SKM-1 treated with dmso at 0.1 percent for 144 hours (cell line): ENCODE results near the gene CHP1.
"Not testable (repeated sequence)": the region's sequence is repeated elsewhere in the genome, so short reads cannot be mapped to it uniquely, and the experiment has no call there.

Experiments
- DNase-seq: peaks from one replicate; lab custom pipeline; 2025; ENCODE audit not compliant: unreplicated experiment; lab: John Stamatoyannopoulos, UW

CHP1 gene

DNA sequence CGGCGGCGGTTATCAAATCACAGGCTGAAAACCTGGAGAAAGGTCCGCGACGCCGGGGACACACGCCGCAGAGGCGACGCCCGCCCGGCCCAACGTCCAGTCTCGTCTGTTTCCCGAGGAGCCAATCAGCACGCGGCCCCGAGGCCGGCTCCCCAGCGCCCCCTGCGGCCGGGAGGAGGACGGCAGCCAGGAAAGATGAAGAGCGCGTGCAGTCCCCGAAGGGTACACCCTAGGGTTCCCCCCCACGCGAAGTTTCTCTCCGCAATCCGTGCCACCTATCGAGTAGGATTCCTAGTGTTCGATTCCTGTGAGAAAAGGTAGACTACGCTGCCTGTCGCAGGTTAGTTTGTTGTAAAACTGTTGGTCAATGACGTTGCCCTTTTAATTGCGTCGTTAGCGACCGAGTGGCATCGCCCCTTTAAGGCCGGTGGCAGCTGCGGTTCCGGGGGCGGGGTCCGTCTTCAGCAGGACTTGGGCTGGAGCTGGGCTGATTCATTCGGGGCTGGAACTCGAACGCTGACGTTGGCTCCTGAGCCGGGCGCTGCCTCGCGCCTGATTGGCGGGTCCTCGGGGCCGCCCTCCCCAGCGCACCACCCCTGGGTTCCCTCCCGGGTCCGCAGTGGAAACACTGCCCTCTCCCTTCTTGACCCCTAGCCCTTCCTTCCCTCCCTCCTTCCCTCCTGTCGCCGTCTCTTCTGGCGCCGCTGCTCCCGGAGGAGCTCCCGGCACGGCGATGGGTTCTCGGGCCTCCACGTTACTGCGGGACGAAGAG, at the start of gene CHP1, which contains the start of gene EXD1:
CHP1 (plus strand) TSS at position 619 of the 772 bp plus-strand sequence; CDS start at position 734, 115 bp downstream.
EXD1 (minus strand) TSS at position 108 of the 772 bp plus-strand sequence. CDS start 4,182 bp downstream, outside the sequence.
- DNase-seq: peak; percentile 95

DNA sequence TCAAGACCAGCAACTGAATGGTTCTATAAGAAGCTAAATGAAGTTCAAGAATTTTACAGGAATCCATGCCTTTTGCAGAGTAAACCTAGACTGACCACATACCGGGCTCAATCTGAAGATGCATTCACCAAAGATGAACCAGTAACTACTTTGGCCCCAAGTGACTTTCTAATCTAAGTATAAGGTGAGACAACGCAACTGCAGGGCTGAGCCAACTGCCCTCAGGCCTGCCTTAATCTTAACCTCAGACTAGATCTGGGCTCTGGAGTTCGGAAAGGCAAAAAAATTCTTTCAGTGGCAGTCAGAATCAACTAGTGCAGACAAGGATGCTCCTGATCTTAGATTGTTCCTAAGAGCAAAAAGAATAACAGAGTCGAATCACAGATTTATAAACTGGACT, 48.8 kb upstream of the CHP1 start:
- no peak for DNase-seq

DNA sequence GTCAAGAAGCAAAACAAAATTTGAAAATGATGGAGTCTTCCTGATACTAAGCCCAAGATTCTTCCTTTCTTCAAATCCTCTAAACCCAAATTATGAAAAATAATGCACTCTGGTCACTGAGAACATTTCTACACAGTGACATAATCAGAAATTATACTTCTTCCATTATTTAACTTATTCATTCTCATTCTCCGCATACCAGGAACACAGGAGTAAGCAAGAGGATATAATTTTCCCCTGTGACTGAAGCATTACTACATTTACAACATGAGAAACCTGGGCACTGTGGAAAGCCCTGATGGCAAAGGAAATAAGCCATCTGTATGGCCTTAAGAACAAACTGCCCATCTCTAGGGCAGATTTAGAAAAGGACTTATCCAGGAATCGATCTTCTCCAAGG, 47.5 kb upstream of the CHP1 start:
- no peak for DNase-seq

DNA sequence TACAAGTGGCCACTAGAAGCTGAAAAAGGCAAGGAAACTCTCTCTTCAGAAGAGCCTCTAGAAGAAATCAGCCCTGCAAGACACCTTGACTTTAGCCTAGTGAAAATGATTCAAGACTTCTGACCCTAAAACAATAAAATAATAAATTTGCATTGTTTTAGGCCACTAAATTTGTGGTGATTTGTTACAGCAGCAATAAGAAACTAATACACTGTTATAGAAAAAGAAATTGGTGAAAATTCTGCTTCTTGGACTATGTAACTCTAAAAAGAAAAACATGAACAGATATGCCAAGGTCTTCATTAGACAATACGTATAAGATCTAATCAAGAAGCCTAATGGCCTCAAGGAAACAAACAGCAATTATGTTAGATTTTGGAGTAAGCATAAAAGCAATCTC, 36.6 kb upstream of the CHP1 start:
- no peak for DNase-seq

DNA sequence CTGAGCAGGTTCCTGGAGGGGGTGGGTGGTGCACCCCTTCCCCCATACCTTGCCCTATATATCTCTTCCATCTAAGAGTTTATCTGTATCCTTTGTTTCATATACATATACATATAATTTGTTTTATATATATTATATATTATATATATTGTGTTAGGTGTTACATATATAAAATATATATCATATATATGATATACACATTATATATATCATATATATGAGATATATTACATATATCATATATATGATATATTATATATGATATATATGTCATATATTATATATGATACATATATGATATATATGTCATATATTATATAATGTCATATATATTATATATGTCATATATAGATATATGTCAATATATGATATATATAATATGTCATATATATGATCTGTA, 31.6 kb upstream of the CHP1 start:
- DNase-seq: no peak

DNA sequence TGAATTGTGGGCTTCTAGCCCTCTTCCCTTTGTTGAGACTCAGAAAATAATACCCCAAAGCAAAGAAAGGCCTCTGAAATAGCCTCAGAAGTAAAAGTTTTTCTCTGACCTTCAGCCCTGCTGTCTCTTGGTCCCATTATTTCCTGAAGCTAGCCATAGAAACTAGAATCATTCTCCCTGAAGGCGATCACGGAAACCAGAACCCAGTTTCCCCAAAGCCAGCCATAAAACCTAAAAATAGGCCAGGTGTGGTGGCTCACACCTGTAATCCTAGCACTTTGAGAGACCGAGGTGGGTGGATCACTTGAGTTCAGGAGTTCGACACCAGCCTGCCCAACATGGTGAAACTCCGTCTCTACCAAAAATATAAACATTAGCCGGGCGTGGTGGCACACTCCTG, 27.7 kb upstream of the CHP1 start:
- DNase-seq: no peak

DNA sequence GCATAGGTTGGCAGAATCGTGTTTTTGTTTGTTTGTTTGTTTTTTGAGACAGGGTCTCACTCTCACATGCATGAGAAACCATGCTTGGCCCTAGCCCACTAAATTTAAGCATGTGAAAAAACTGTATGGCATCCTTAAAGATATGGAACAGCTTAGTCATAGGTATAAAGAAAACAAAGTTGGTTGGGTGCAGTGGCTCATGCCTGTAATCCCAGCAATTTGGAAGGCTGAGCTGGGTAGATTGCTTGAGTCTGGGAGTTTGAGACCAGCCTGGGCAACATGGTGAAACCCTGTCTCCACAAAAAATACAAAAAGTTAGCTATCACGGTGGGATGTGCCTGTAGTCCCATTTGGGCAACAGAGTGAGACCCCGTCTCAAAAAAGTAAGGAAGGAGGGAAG, 25.8 kb upstream of the CHP1 start:
- DNase-seq: no peak

DNA sequence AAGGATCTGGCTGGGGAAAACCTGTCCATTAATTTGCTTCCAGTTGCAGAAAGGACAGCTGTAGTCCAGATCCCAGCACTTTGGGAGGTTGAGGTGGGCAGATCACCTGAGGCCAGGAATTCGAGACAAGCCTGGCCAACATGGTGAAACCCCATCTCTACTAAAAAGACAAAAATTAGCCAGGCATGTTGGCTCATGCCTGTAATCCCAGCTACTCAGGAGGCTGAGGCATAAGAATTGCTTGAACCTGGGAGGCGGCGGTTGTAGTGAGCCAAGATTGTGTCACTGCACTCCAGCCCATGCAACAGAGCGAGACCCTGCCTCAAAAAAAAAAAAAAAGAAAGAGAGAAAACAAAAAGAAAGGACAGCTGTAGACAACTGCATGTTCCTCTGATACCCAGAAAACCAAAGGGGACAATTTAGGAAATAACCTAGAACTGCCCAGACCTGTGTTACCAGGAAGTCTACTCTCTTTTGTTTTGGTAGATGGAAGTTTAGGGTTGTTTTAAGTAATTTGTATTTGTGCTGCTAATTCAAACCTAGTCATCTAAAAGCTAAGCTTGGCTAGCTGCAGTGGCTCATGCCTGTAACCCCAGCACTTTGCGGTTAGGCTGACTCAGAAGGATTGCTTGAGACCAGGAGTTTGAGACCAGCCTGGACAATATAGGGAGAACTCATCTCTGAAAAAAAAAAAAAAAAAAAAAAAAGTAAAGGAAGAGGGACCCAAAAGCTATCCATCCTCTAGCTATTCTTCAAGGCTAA, 23.2 kb upstream of the CHP1 start:
- DNase-seq: no peak

DNA sequence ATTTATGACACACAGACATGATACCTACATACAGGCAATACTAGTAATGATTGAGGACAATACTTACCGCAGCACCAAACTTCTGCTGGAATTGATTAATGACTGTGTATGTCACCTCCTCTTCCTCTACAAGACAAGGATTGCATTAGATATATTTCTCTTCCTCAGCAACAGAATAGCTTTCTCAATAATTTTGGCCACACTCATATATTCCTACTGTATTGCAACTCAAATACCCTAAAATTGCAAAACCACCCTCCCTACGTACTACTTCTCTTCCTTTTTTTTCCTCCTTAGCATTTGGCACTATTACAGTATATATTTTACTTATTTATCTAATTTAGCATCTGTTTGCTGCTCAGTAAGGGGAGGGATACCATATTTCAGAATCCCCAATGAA, 15.4 kb upstream of the CHP1 start:
- peak; percentile 98 for DNase-seq

DNA sequence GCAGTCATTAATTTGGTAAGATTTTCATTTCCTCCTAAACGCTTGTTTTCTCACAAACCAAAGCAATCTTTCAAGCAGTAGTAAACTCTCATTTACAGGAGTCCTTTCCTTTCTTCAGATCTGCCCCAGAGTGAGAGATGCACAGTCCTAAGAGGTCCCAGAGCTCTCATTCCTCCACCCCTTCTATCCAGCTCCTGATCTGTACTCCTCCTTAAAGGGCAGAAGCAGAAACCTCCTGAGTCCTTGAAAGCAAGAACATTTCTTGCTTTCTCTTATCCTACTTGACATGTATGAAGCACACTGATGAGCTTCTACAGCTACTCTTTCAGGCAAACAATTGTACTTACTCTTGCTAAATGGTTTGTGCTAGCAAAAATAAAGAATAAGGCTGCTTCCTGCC, 12.2 kb upstream of the CHP1 start:
- no peak for DNase-seq

DNA sequence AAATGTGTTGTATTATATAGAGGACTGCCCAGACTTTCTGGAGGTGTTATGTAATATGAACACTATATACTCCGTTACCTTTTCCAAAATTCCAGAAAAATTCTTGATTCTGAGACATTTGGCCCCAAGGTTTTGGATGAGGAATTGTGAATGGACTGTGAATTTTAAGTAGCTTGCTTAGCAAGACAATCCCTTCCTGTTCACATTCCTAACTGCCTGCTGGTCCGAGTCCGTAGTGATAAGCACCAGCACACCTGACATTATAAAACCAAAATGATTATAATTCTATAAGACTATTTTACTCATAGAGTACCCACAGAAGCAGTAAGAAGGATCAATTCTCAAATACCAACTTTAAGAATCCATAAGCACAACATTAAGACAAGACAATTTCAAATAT, 11.7 kb upstream of the CHP1 start:
- no peak for DNase-seq

DNA sequence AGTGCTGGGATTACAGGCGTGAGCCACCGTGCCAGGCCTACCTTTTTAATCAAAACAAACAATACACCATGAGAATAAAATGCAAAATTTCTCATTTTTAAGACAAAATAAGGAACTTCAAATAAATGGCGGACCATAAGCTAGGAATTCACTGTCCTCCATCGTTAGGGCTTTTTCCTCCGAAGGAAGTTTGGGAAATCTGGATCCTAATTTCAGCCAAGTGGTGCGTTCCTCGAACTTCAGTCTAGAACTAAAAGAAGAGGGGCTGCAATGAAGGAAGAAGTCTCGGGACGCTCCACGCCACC, 771 bp upstream of the CHP1 start:
- DNase-seq: no peak

DNA sequence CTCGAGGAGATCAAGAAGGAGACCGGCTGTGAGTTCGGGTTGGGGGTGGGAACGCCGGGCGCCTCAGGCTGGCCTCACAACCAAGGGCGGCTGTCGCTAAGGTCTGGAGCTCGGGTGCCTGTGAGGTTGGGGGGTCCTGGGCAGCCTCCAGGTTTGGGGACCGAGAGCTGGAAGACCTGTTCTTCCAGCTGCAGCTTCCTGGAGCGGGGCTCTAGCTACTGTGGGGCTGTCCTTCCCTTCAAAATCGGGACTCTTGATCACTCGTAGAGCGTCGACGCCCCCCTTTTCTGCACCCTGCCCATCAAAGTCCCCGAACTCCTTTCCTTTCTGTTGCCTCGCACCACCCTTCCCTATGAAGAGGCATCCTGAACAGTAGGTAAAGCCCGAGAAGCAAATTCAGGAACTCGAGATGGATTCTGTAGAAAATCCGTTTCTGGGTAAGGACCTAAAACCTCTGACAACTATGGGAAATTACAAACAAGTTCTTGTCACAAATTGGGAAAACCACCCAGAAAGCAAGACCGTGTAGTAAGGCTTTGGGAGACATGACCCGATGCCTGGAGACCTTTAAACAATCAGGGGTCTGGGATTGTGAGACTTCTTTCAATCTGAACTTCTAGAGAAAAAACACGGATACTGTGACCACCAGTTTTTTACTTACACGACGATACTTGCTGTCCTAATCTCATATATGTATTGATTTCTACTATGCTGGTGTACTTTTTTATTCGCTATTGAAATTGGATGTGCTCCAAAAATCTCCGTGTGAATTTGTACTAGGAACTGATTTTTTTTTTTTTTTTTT, 556 bp downstream of the CHP1 start:
- DNase-seq: no peak

DNA sequence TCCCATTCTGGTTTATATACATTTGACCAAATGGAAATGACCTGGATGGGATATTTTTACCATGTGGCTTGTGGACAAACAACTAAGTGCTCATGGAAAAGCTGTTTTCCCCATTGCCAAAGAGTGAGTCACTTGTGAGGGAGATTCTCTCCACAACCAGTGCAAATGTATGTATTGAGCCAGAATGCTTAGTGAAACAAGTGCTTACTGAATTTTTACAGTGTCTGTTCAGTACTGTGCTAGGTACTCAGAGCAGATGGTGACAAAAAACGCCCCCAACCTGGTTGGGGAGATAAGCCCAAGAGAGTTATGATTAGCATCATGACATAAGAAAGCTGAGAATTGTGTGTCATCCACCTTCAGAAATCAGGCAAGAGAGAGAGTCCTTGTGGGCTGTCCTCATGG, 2.3 kb downstream of the CHP1 start:
- DNase-seq: no peak

DNA sequence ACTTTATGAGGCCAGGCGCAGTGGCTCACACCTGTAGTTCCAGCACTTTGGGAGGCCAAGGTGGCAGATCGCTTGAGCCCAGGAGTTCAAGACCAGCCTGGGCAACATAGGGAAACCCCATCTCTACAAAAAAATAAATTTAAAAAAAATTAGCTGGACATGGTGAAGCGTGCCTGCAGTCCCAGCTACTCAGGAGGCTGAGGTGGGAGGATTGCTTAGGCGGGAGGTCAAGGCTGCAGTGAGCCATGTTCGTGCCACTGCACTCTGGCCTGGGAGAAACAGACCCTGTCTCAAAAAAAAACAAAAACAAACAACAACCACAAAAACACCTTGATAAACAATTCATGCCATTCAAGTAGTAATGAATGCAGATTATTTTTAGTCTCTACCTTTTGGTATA, 4.2 kb downstream of the CHP1 start:
- not testable (repeated sequence) for DNase-seq

DNA sequence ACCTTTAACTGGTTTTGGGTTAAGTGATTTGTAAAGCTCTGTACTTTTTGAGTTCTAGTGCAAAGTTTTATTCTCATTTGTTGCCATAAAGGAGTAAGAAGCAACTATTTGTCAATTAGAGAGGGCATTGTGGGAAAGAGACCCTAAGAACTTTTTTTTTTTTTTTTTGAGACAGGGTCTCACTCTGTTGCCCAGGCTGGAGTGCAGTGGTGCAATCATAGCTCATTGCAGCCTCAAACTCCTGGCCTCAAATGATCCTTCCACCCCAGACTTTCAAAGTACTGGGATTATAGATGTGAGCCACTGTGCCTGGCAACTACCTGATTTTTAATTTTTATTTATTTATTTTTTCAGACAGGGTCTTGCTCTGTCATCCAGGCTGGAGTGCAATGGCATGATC, 4.9 kb downstream of the CHP1 start:
- DNase-seq: no peak

DNA sequence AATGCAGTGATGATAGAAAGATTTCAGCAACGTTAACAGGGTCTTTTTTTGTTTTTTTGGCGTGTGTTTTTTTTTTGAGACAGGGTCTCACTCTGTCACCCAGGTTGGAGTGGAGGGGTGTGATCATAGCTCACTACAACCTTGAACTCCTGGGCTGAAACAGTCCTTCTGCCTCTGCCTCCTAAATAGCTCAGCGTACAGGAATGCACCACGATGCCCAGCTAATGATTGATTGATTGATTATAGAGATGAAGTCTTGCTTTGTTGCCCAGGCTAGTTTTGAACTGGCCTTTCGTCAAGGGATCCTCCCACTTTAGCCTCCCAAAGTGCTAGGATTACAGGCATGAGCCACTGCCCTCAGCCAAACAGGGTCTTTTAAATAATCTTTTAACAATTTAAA, 7.0 kb downstream of the CHP1 start:
- no peak for DNase-seq

DNA sequence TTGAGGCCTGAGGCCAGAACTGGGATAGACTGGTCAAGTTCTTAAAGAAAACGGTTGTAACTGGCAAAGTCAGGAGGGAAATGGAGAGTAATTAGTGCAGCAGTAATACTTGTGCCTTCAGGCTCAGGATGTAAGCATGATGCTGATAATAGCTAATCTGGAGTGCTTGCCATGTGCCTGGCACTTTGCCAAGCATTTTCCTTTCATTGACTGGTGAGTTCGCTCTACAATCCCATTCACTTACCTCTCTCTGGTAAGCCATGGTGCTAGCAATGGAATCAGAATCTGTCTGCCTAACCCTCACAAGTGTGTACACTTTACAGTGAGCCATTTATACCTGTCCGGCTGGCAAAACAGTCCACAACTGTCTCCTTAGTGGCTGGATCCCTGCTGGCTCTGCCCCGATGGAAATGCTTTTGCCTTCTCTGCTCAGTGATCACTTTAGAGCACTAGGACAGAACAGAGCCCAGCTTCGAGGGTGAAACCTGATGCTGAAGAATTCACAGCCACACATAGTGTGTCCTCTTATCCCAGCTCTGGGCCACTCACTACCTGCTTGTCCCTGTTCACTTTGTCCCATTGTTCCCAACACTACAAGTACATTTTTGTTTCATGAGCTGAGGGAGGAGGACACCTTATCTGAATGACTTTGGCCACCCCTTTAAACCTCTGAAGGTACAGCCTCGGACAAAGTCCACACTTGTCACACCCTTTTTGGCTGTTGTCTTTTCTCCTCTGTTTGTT, 10.3 kb downstream of the CHP1 start:
- DNase-seq: no peak

DNA sequence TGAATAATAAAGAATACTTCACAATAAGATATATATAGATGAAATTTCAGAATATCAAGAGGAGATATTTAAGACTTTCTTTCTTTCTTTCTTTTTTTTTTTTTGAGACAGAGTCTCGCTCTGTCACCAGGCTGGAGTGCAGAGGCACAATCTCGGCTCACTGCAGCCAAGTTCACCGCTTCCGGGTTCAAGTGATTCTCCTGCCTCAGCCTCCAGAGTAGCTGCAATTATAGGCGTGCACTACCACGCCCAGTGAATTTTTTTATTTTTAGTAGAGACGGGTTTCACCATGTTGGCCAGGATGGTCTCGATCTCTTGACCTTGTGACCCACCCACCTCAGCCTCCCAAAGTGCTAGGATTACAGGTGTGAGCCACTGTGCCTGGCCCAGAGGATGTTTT, 19.7 kb downstream of the CHP1 start:
- DNase-seq: not testable (repeated sequence)

DNA sequence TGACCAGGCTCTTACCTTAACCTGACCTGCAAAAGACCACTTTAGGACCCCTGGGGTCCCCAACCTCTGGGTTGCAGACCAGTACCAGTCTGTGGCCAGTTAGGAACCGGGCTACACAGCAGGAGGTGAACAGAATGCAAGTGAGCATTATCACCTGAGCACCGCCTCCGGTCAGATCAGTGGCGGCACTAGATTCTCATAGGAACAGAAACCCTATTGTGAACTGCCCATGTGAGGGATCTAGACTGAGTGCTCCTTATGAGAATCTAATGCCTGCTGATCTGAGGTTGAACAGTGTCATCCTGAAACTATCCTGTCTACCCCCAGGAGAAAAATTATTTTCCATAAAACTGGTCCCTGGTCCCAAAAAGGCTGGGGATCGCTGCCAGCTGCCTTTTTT, 20.3 kb downstream of the CHP1 start:
- DNase-seq: no peak

DNA sequence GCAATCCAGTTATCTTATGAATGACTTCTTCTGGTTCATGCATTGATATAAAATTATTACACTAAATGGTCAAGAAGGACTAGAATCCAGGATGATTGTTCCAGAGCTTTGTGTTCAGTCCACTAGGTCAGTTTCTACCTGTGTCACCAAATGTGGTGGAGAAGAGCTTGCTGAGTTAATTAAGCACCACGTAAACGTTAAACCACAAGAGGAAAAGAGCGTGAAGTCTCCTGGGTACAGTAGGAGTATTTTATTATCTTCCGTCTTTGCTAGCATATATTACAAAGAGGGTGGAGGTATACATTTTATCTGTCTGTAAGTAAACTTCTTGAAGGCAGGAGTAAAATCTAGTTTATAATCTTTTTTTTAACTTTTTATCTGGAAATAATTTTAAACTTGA, 23.5 kb downstream of the CHP1 start:
- DNase-seq: no peak
